Hindlimb muscle (tissue), 1 donor: Measurements from ENCODE around the gene TNIP1. TPM values are rescaled to one million over a fixed set of nuclear protein-coding genes. Genes with fewer than 3 reads are reported as not detected.

Source experiments
- DNase-seq: peaks from one replicate; pipeline ENCODE4 v3.0.0-alpha.2; 2013
- polyA plus RNA-seq: library from polyadenylated mRNA; unstranded; fragments of 120-200 nt; gene quantifications from one replicate; pipeline ENCODE4 v1.2.1, GENCODE V29; 2013; ENCODE audit not compliant: insufficient read length

Gene TNIP1
- polyA plus RNA-seq, 1 donor, result 94.1 TPM

DNA sequence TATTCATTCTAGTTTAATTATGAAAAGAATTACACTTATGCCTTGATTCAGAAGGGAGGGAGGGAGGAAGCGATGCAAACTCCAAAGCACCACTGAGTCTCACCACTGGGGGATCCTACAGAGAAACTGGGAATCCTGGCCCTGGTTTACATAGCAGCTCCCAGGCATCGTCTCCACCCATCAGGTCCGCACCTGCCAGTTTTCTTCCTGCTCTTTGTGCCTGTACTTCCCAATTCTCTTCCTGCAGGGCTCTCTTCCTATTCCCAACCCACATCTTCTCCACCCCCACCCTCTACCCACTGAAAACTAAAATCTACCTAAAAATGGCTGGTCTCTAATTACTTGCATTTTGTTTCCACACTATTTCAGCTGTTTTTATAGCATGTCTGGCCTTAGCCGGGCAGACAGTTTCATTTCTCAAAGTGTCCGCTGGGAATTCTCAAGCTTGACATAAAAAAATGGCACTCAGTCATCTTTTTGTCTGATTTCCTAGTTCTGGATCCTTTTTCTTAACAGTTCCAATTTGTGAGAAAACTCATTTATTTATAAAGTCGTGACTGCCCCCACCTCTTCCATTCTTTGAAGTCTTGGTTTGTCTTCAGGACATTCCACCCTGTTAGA is 1.6 kb upstream of the TNIP1 start:
- no peak for DNase-seq

DNA sequence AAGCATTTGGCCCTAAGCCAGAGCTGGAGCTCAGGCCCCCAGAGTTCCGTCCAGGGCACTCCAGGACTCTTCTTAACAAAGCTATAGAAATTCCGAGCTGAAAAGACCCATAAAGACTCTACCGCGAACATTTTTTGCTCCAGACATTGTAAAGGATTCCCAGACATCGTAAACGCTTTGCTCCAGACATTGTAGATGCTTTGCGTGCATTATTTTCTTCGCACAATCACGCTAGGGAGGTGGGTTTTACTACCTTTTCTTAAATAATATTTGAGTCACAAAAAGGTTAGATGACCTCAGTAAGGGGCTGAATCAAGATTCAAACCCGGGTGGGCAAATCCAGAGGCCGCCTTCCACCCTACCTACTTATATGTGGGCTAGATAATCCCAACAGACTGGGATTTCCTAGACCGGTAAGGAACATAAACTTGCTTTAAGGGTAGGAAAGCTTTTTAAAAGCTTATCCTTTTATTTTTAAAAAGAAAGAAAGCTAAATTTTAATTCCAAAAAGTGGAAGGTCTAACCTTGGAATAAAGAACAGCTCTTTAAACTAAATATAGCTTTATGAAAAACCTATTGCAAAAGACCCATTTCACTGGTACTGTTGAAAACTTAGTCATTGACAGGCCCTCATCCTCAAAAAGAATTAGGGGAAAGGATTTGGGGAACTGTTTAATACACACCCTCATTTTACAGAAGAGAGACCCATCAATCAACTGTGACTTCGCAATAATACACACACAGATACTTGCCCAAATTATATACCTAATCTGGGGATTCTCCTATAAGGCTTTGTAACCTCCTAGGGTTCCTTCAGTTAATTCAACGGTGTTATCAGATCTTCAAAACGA is 822 bp upstream of the TNIP1 start:
- DNase-seq, result no peak

DNA sequence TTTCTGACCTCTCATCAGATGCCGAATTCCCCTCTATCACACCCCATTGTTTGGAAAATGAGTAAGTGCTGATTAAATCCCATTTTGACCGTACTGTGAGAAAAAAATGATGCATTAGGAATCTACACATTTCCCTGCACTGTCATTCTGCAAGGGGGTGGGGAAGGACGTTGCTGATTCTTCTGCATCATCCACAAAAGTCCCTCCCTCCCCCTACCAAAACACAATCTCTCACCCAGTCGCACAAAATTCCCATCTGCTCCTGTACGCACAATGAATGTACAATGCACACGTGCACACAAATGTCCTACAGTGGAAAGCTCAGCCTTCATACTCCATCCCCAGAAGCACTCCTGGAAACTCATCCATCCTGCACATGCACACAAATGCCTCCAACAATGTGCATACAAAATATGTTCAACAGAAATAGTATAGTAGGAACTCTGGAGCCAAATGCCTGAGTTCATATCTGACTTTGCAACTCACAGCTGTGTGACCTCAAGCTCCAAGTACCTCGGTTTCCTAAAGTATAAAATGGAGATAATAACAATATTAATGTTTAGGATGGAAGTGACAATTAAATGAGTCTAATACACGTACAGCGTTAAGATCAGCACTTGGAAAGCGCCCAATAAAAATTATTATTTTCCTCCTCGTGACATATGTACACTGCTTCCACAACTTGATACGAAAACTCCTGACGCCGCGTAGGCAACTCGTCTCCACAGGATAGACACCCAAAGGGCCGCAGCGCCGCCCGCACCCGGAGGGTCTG is 809 bp downstream of the TNIP1 start:
- no peak for DNase-seq

DNA sequence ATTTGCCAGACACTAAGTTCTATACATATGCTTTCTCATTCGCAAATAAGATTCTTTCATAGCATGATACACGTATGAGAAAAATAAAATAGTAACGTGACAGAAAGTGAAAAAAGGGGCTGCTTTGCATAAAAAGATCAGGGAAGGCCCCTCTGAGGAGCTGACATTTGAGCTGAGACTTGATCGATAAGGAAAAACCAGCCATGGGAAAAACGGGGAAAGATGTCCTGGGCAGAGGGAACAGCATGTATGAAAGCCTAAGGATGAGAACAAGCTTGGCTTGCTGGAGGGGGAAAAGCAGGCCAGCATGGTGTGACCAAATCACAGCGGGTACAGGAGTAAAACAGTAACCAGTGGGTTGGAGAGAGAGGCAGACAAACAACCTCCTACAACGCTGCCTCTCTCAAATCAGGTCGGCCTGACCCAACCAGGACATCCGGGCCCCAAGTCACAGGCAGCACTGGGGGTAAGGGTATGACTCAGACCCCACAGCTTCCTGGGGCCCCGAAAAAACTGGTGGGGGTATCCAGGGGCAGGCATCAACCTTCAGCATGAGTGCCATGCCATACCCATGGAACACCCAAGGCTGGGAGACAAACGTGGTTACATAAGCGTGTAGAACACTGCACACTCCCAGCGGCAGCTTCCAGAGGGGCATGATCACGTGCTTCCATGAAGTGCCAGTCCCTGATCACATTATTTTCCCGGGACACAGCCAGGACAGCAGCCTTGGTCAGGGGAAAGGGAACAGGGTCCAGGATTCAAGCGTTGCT is 2.2 kb downstream of the TNIP1 start:
- no peak for DNase-seq

DNA sequence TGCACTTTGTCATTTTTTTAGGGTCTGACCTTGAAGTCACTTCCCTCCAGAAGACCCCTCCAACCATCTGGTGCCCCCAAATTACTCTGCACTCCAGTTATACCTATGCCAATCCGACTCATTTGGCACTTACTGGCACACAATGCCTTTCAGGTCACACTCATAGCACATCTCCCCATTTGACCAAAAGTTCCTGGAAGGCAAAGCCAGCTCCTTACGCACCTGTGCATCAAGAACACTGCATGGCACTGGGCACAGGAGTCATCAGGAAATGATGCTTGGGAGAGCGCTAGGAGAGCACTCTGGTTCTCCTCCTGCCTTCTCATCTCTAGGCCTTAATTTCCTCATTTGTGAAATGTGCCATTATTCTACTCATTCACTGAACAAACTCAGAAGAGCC is 2.9 kb downstream of the TNIP1 start:
- no peak for DNase-seq

DNA sequence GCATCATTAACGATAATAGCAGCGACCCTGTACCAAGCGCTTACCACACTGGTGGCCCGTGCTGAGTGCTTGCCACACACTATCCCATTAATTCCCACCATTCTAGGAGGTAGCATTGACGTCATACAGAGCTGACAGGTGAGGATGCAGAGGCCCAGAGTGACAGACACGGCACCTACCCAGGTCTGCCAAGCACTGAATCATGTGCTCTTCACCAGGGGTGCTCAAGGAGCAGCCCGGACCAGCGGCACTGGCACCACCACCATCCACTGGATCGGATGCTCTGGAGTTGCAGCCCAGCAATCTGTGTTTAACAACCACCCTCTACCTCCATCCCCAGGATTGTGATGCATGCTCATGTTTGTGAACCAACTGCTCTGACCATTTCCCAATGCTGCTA is 3.4 kb downstream of the TNIP1 start:
- no peak for DNase-seq

DNA sequence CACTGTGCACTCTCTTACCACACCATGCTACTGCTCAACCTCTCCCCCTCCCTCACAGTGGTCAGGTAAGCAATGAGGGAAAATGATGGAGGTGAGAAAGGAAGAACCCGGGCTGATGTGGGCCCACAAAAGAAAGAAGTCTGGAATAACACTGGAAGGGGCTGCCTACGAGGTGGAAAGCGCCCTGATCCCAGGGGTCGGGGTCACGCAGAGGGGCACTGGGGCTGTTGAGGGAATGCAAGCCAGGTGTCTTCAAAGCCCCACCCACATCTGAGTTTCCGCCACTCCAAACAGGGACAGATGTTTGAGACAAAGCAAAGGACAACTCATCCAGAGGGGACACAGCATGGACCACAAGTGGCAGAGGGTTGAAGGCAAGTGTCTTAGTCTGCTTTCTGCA is 4.2 kb downstream of the TNIP1 start:
- DNase-seq, result no peak

DNA sequence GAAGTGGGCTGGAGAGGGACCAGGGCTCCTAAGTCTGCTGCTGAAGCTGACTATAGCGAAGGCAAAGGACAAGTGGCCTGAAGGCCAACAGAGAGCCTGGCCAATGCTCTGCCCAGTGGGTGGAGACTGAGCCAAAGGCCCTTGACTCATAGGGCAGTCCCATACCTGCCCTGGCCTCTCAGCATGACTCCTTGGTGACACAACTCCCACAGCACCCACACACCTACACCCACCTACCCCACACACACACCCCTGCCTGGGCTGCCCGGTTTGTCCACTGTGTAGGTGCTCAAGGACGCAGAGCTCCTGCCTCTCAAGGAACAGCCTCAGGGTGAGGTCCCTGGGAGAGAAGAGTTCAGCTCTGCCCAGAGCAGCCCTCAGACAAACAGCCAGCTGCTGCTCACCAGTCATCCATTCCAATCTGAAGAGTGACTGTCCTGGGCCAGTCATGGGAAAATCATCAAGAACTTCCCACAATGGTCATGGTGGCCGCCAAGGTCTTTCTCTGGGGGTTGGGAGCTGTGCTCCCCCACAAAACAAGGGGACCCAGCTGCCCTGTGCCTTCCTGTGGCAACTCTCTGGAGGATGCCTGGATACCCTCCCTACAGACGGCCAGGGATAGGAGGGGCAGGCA is 5.0 kb downstream of the TNIP1 start:
- DNase-seq, result no peak

DNA sequence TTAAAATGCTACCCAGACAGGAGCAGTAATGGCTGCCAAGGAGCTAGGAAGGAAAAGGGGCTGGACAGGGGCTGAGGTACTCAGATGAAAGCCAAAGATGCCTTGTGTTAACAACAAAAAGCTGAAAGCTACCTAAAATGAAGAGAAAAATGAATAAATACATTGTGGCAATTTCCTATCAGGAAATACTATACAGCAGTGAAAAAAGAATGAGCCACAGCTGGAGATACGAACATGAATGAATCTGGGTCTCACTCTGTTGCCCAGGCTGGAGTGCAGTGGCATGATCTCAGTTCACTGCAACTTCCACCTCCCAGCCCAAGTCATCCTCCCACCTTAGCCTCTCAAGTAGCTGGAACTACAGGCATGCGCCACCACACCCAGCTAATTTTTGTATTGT is 6.3 kb downstream of the TNIP1 start:
- DNase-seq, result no peak

DNA sequence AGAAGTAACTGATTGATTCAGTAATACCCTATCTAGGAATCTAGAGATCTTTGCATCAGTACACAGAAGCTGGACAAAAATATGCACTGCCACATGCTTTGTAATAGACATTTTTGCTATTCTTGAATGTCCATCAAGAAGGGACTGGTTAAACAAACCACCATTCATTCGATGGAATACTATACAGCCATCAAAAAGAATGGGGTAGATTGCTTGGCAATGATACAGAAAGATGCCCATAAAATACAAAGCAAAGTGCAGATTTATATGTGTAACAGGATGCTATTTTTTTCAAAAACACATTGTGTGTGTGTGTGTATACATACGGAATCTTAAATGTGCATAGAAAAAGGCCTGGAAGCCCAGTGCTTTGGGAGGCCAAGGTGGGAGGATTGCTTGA is 7.6 kb downstream of the TNIP1 start:
- DNase-seq, result no peak

DNA sequence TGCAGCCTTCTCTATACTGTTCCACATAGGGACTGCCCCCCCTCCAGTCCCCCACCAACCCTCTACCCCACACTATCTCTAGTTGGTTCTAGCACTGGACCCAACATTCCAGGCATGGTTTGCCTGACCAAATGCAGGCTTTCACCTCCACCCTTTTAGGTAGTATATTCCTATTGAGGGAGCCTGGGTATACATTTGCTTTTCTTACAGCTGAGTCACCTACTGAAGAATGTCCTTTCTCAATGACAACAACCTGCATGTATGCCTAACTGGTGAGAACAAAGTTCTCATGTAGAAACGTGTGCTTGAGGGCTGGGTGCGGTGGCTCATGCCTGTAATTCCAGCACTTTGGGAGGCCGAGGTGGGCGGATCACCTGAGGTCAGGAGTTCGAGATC is 8.2 kb downstream of the TNIP1 start:
- no peak for DNase-seq

DNA sequence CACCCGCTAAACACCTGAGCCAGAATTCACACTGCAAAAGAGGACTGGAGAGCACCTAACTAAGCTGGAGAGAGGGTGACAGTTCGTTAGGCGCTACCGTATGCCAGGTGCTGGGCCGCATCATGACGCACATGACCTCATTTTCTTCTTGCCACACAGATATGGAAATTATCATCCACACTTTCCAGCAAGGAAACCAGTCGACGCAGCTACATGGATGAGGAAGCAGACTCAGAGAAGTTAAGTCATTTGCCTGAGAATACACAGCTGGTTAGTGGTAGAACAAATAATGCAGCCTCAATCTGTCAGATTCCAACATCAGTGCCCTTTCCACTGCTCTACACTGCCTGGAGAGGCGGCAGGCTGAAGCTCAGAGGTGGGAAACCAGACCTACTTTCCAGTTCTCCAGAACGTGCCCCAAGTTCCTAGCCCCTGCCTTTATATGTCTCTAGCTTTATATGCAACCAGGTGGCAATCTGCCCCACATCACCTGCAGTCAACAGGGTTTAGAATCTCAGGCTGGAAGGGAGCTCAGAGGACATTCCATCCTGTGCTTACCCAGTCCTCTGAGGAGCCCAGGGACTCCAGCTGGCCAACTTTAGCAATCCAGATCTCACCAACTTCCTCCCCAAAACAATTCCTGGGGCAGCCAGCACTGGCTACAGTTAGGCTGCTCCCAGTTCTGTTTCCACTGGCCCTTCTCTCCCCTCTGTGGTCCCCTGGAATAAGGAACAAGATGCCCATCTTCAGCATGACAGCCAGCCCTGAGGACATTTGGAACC is 8.8 kb downstream of the TNIP1 start:
- DNase-seq, result no peak

DNA sequence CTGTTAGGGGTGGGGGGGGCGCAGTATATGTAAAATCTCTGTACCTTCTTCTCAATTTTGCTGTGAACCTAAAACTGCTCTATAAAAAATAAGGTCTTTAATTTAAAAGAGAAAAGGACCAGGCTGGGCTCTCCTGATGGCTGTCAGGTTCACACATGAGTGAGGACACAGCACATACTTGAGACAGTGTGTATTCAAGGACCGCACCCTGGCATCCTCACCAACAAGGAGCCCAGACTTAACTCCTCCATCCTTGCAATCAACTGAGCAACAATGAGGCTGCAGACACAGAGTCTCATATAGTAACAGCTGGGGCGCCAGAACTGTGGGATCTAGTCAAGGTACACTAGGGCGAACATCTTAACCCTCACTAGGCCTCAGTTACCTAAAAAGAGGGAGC is 9.8 kb downstream of the TNIP1 start:
- no peak for DNase-seq

DNA sequence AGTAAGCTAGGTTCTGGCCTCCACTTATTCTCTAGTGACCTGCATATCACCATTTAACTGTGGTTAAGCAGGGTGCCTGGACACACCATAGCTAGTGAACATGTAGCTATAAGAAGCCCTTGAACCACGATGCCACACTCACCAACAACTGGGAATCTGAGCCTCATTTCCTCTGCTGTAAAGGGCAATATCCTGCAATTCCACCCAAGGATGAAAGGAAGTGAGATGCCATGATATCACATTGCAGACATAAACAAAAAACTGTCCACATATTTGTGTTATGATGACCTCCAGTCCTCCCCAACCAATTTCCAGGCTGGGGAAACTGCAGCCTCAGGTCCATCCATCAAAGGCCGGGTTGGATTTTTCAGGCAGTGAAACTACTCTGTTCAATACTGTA is 10.4 kb downstream of the TNIP1 start:
- no peak for DNase-seq

DNA sequence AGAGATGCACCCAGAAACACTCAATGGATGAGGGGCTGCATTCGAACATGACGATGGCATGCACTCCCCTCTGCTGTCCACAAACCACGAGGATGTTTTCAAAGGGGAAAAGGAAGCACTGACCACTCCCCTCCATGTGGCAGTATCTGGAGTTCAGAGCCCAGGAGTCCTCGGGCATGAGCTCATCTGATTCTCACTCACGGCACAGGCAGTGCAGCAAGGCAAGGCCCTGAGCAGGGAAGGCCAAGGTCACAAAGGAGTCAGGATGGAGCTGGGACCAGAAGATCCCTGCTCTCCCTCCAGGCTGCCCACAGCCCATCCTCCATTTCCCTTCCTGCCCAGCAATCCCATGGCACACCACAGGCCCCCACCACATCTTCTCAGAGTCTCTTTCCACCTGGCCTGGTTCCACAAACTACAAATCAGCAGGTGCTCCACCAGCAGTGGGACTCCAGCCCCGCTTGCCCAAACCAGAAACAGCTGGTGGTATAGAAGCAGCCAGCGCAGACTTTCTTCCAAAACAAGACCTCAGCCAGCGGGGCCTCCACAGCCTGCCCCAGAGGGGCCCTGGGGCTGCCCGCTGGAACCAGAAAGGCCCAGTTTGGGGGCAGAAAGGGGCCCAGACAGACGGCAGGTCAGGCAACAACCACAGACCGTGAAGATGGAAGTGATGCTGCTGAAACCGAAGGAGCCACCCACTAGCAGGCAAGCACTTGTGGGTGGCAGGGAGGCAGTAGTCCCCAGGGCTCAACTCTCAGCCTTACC is 12.2 kb downstream of the TNIP1 start:
- no peak for DNase-seq

DNA sequence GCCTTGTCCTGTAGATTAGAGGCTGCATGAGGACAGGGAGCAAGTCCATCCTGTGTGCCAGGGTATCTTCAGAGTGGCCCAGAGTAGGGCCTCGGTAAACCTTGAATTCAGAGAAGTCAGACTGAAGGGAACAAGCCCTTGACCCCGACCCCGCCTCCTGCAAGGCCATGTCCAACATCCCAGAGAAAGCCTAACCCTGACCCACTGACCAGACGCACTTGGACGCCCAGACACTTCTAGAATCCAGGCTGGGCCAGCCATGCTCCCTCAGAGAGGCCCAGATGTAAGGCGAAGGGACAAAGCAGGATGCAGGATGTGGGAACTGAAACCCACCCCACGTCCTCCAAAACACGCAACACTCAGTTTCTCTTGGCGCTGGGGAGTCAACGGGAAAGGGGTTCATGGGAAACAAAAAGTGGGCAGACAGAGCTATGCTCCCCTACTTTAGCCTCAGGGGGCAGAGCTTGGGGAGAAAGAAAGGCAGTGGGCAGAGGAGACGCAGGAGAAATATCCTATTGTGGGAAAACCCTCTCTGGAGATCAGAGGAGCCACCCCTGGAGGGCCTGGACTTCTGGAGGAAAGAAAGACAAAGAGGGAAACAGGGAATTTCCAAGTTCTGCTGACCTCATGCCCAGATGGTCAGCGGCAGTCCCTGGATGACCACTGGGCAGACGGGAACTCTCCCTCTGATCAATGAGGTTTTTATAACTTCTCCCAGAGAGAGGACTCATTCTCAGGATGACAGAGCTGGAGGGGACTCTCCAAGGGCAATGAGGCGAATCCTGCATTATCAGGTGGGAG is 13.0 kb downstream of the TNIP1 start:
- DNase-seq, result no peak

DNA sequence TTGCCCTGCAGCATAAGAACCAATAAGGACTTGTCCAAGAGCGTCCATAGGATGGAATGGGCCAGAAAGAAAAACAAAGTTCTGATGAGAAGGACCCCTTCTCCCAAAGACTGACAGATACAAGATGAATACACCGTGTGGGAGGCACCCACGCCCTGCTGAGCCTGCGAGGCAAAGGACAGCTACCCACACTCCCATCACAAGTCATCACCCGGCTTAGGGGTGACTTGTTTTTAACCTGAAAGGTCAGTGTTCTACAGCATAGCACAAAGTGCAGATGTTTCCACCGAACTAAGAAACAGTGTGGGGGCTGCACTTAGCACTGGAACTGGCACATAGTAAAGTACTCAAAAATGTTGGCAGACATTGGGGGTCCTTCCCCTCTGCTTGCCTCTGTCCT is 13.9 kb downstream of the TNIP1 start:
- DNase-seq, result no peak

DNA sequence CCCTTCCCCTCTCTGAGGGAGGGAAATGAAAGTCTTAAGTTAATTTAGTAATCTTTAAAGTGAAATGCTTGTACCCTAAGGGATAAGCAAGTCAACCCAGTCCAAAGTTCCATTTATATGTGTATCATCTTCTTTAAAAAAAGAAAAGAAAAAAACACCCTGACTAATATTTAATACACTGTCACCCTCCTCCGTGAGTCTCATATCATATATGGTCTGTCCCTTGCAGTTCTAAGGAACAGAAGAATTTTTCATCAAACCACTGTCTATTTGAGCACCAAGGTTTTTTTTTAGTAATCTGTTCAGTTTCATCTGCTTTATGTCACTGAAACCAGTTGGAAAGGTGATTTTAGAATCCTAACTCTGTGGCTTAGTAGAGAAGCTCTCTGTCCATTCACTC is 15.2 kb downstream of the TNIP1 start:
- DNase-seq, result no peak

DNA sequence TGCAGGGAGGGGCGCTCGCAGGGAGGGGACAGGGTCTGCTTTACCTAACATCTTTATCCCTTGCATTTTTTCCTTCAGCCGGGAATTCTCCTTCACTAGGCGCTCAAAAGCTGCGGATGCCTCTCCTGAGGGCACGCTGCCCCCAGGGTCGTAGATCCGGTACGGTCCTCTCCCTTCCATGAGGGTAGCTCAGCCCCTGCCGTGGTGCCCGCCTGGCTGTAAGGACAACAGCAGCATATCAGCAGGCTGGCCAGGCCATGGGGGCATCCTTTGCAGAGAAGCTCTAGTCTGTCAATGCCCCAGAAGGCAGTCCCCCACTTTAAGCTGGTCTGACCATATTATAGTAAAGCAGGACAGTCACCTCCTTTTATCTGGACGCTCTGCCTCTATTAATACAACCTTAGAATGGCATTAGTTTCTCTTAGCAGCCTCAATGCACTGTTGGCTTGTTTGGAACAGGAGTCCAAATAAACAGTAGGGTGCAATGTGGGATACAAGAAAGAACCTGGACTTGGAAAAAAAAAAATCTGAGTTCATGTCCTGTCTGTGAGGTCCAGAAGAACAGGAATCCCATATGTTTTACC is 15.8 kb downstream of the TNIP1 start:
- no peak for DNase-seq
